Hepatocyte (in vitro differentiated cells): ENCODE results near the gene CCNB1.

ENCODE experiments used
- EZH2 ChIP-seq: fragments of 200-600 bp; sonication (generic); IDR thresholded peaks from 2 replicates; pipeline ENCODE4 v1.6.1; 2016; ENCODE audit warnings: antibody characterized with exemption, mild to moderate bottlenecking, borderline replicate concordance
- EZH2phosphoT487 ChIP-seq: fragments of 200-600 bp; sonication (generic); IDR thresholded peaks from one replicate; pipeline ENCODE4 v1.6.1; 2018; ENCODE audit warnings: antibody characterized with exemption, mild to moderate bottlenecking, low read depth, moderate library complexity; ENCODE audit not compliant: unreplicated experiment, severe bottlenecking
- TF ChIP-seq, protein P1 (sequence below): fragments of 200-600 bp; sonication (generic); IDR thresholded peaks from 2 replicates; pipeline ENCODE4 v1.5.1; 2016; ENCODE audit warnings: antibody characterized with exemption, mild to moderate bottlenecking; ENCODE audit not compliant: poor library complexity

DNA sequence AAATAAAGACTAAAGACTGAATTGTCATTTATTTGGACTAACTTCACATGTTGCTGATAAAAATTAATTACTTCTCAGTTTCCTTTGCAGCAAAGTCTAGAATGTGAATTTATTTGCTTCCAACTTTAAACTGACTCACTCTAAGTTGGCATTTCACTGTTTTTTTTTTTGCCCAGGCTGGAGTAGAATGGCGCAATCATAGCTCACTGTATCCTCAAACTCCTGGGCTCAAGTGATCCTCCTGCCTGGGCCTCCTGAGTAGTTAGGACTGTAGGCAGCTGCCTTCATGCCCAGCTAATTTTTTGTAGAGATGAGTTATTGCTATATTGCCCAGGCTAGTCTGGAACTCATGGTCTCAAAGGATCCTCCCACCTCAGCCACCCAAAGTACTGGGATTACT, 3.5 kb downstream of the CCNB1 start:
- TF ChIP-seq, protein P1, sequence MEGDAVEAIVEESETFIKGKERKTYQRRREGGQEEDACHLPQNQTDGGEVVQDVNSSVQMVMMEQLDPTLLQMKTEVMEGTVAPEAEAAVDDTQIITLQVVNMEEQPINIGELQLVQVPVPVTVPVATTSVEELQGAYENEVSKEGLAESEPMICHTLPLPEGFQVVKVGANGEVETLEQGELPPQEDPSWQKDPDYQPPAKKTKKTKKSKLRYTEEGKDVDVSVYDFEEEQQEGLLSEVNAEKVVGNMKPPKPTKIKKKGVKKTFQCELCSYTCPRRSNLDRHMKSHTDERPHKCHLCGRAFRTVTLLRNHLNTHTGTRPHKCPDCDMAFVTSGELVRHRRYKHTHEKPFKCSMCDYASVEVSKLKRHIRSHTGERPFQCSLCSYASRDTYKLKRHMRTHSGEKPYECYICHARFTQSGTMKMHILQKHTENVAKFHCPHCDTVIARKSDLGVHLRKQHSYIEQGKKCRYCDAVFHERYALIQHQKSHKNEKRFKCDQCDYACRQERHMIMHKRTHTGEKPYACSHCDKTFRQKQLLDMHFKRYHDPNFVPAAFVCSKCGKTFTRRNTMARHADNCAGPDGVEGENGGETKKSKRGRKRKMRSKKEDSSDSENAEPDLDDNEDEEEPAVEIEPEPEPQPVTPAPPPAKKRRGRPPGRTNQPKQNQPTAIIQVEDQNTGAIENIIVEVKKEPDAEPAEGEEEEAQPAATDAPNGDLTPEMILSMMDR = no peak
- TF ChIP-seq EZH2phosphoT487 (no peak), EZH2 (no peak)
